Effector memory CD8-positive, alpha-beta T cell (primary cell): ENCODE measurements around the gene MSI2.

Source experiments
- ATAC-seq: fragments of 150-1000 bp; cut with Tn5 transposase; replicated peaks from 2 replicates; pipeline ENCODE4 v1.10.0; 2021; ENCODE audit warnings: mild to moderate bottlenecking, moderate library complexity
- DNase-seq, 3 experiments: peaks; one replicate each; pipeline ENCODE4 v3.0.0; 2021
- H3K27ac Mint-ChIP-seq, 2 donors: one replicate each; pipeline ENCODE4 v1.8.0; 2022; ENCODE audit warnings: mild to moderate bottlenecking in 2 of 2, mixed read lengths in 2 of 2, moderate library complexity in 2 of 2
- H3K27me3 Mint-ChIP-seq, 2 donors: one replicate each; pipeline ENCODE4 v1.8.0; 2022; ENCODE audit warnings: mixed read lengths in 2 of 2
- H3K36me3 Mint-ChIP-seq: one replicate; pipeline ENCODE4 v1.8.0; 2022; ENCODE audit warnings: mild to moderate bottlenecking, moderate library complexity, mixed read lengths; ENCODE audit not compliant: insufficient read depth
- H3K4me1 Mint-ChIP-seq, 2 donors: one replicate each; pipeline ENCODE4 v1.8.0; 2022; ENCODE audit warnings: low read depth in 2 of 2, mixed read lengths in 2 of 2
- H3K4me3 Mint-ChIP-seq, 2 donors: one replicate each; pipeline ENCODE4 v1.8.0; 2022; ENCODE audit warnings: mild to moderate bottlenecking in 2 of 2, mixed read lengths in 2 of 2, moderate library complexity in 2 of 2
- H3K9me3 Mint-ChIP-seq, 2 donors: one replicate each; pipeline ENCODE4 v1.8.0; 2022; ENCODE audit warnings: mixed read lengths in 2 of 2

MSI2 gene

DNA sequence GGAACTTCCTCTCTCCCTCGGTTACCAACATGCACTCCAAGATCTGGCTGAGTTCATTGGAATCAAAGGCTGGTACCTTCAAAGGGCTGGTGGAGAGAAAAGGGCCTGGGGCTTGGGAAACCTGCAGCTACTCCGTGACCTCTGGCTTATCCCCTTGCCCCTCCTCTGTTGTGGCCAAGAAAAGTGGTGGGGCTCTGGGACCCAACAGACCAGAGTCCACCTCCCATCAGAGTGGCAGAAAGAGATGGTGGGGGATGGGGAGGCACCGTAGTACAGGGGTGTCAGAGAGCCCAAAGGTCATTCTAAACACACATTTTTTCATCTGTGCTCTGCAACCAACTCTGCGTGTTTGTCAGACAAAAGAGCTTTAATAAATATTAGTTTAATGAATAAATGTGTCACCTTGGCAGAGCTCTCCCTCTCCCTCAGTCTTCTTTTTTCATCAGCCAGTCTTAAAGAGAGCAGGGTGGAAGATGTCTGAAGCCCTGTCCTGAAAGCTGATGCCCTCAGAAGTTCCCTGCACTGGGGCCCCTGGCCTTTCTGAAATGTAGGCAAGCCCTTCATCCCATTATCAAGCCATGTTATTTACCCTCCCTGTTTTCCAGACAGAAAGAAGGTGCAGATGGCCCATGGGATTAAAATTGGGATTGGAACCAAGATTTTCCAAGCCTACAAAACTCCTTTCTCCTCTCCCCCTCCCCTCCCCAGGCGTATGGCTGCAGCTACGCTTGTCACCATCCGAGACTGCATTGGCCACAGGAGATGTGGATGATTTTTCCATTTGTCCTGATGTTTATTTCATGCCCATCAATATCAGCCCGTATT lies 261.5 kb downstream of the MSI2 start:
- Mint-ChIP-seq H3K9me3 (no peaks in the 10 kb centered on the region), H3K27ac (no peak overlapping the region), H3K4me1 (peaks cover 3 to 13% of the 10 kb centered on the region in 2 donors), H3K4me3 (no peak overlapping the region), H3K36me3 (peaks cover under 1% of the 10 kb centered on the region), H3K27me3 (no peaks in the 10 kb centered on the region)
- DNase-seq: no peak
- ATAC-seq: no peak

DNA sequence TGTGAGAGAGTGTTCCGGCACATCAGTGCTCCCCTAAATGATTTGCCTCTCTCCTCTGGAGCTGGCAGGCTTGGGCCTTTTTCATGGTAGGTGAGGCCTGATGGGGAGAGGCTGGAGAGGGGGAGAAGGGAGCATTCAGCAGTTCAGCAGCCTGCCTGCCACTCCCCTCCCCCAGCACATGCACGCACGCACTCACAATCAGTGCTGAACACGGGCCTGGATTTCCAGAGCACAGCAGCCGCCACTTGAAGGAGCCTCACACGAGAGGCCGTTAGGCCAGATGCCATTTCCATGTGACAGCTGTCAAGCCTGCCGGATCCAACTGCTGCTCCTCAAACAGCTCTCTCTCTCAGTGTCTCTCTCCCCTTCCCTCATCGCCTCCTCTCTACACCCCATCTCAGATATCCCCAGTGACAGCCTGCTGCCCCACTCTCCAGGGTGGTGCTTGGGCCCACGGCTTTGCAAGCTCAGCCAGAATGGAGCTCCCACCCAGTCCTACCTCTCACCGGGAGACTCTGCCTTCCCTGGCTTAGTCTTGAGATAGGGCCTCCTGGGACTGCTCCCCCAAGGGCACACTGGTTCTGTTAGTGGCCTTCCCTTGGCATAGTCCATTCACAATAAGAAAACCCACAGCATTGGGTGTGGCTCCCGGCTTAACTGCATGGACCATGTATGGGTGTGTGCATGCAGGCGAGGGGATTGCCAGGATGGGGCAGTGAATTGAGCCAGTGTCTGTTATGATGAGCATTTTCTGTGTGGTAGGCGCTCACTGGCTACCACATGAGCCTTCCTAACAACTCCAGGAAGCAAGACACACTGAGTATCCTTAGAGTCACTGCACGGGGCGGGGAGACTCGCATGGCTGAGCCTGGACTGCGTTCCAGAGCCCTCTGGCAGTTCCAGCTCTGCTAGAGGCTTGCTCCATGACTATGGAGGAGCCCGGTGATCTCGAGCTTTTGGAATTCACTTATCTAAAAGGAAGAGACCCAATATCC lies 262.6 kb downstream of the MSI2 start:
- Mint-ChIP-seq H3K36me3 (peaks cover 4% of the 10 kb centered on the region), H3K9me3 (no peaks in the 10 kb centered on the region), H3K4me1 (peaks cover 7 to 22% of the 10 kb centered on the region in 2 donors), H3K27ac (peak overlapping the region; percentile 12 to 62), H3K4me3 (no peak overlapping the region), H3K27me3 (no peaks in the 10 kb centered on the region)
- DNase-seq (no peak), ATAC-seq (no peak)

DNA sequence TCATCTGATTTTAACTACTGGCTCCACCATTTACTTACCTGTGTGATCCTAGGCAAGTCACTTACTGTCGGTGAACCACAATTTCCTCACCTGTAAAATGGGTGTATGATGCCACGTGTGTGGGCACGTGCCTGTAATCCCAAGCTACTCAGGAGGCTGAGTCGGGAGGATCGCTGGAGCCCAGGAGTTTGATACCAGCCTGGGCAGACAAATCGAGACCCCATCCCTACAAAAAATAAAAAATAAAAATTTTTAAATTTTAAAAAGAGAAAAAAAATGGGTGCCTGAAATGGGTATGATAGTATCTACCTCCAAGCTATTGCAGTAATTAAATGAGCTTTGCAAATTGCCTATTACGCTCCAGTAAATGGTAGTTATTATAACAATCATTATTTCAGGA lies 263.5 kb downstream of the MSI2 start:
- no peaks in the 10 kb centered on the region for H3K9me3 Mint-ChIP-seq
- no peaks in the 10 kb centered on the region for H3K27me3 Mint-ChIP-seq
- H3K4me1 Mint-ChIP-seq: peaks cover 10 to 26% of the 10 kb centered on the region in 2 donors
- peak overlapping the region in 1 of 2 donors; percentile 62 for H3K27ac Mint-ChIP-seq
- peaks cover 4% of the 10 kb centered on the region for H3K36me3 Mint-ChIP-seq
- DNase-seq: no peak
- no peak for ATAC-seq
- no peak overlapping the region for H3K4me3 Mint-ChIP-seq

DNA sequence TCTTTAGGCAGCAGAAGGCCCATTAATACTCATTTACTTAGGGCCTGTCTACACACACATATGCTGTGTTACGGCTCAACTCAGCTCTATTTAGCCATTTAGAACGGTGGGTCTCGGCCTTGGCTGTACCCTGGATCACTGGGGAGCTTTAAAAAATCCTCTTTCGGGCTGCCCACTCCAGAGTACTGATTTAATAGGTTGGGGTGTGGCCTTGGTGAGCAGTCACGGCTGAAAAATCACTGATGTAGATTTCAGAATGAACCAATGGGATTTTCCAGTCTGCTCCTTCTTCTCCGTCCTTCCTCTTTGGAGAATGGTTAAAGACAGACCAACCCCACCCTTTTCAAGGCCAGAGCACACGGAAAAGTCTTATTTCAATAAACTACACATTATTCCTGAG lies 265.3 kb downstream of the MSI2 start:
- Mint-ChIP-seq H3K9me3 (no peaks in the 10 kb centered on the region), H3K4me3 (no peak overlapping the region), H3K27me3 (no peaks in the 10 kb centered on the region), H3K27ac (no peak overlapping the region), H3K36me3 (peaks cover 4% of the 10 kb centered on the region), H3K4me1 (peaks cover 13 to 29% of the 10 kb centered on the region in 2 donors)
- ATAC-seq: no peak
- DNase-seq: no peak

DNA sequence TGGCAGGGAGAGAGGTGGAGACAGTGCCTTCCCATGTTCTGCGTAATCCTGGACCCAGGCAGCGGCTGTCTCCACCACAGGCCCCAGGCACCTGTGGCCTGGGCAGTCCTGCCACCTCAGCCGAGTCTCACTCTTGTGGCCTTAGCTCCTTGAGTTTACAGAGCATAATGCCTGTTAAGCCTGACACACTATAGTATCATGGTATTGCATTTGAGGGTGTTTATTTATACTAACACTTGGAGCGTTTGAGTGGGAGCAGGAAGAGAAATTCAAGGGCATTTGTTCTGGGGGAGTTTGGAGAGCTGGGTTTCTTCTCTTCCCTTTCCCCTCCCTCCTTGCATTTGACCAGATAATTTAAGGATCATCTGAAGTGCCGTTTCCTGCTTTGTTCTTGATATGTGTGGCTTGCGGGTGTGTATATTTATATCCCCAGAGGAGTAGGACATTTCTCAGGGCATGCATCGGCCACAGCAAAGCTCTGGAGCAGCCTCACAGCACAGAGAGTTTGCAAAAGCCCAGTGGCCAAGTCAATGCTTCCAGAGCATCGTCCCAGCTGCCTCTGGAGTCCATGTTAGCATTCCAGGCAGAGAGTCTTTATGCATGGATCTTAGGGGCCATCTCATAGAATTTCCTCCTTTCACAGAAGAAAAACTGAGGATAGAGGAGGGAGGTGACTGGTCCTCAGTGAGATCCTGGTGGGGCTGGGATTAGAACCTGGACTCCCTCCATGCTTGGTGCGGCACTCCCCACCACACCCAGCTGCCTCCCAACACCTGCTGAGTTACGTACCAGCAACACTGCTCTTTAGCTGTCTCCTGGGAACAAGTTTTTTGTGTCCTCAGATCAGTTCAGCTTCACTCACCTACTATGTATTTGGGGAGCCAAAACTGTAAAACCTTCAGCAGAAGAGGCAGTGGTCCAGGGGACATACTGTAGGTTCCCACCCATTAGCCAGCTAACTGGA lies 266.0 kb downstream of the MSI2 start:
- ATAC-seq: no peak
- no peak for DNase-seq
- Mint-ChIP-seq H3K4me3 (no peak overlapping the region), H3K27ac (peak overlapping the region in 1 of 2 donors; percentile 68), H3K36me3 (peaks cover 4% of the 10 kb centered on the region), H3K9me3 (no peaks in the 10 kb centered on the region), H3K4me1 (peaks cover 13 to 29% of the 10 kb centered on the region in 2 donors), H3K27me3 (no peaks in the 10 kb centered on the region)

DNA sequence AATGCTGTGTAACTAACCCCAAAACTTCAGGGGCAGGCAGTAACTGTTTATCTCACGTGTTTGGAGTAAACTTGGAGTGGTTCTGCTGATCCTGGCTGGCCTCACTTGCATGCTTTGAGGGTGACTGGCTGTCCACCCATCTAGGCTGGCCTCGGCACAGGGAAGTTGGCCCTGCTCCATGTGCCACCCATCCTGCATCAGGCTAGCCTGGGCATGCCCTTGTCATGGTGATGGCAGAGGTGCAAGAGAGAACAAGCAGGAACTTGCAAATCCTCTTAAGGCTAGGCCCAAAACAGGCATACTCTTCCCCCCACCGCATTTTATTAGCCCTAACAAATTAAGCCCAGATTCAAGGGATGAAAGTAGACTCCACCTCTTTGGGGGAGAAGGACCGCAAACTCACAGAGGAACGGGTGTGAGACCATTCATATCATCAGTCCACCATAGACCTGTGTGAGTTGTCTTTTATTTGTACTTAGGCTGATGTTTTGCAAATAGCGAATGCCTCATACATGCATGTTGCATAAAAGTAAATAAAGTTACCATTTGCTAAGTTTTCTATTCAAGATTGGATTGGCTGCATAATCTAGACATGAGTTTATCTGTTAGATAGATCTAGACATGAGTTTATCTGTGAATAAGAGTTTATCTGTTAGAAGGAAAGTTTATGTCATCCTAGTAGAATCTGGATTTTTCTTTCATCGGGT lies 267.8 kb downstream of the MSI2 start:
- H3K27ac Mint-ChIP-seq: peak overlapping the region in 1 of 2 donors; percentile 58
- no peak overlapping the region for H3K4me3 Mint-ChIP-seq
- peaks cover 10 to 26% of the 10 kb centered on the region in 2 donors for H3K4me1 Mint-ChIP-seq
- ATAC-seq: no peak
- H3K36me3 Mint-ChIP-seq: peaks cover 4% of the 10 kb centered on the region
- no peaks in the 10 kb centered on the region for H3K9me3 Mint-ChIP-seq
- no peak for DNase-seq
- no peaks in the 10 kb centered on the region for H3K27me3 Mint-ChIP-seq

DNA sequence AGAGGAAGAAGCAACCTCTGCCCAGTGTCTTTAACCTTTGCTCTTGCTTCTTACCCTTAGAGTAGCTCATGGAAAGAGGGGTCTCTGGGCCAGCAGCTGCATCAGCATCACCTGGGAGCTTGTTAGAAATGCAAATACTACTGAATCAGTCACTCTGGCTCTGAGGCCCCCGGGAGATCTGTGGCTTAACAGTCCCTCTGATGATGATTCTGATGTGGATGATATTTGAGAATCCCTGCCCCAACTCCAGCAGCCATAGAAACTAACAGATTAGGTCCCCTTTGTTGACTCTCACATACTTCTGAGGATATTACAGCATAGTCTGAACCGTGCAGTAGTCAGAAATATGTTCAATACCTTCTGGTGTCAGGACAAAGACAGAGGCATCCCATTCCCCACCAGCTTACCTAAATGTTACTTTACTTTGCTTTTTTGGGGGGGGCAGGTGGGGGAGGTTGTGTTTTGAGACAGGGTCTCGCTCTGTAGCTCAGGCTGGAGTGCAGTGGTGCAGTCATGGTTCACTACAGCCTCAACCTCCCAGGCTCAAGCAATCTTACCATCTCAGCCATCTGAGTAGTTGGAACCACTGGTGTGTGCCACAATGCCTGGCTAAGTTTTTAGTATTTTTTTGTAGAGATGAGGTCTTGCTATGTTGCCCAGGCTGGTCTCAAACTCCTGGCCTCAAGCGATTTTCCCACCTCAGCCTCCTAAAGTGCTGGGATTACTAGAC lies 268.7 kb downstream of the MSI2 start:
- Mint-ChIP-seq H3K36me3 (peaks cover 4% of the 10 kb centered on the region), H3K27ac (peak overlapping the region in 1 of 2 donors; percentile 44)
- no peak for ATAC-seq

DNA sequence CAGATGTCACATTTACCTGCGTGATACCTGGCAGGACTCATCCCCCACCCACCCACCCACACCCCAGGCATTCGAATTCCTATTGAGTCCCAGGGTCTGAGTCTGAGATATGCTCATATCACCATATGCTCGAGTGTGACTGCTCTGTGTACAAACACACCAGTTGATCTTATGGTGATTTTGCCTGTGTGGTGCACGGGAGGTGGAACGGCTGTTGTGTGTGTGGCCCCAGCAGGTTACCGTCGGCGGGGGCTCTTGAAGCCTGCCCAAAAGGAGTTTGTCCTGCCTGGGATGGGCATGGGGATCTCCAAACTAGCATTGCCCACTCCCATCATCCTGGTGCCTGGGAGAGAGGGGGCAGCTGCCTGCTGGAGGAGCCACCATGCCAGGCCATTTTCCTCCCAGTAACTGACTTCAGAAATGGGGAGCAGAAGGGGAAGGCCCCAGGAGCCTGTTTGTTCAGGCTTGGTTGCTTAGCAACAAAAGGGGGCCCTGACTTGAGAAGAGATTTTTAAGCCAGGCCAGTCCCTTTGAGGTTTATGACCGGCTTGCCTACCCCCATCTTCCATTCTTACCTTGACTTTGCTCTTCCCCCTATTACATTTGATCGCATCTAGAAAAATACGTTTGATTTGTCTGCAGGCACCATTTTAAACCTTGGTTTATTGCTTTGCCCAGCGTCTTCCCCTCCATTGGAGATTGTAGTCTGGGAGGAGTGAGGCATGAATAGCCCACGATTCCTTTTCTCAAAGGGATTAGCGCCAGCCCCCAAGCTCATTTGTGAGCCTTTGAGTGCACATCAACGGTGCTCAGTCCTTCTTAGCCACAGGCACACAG lies 271.1 kb downstream of the MSI2 start:
- Mint-ChIP-seq H3K36me3 (peaks cover 4% of the 10 kb centered on the region), H3K4me3 (no peak overlapping the region), H3K4me1 (peaks cover 20 to 34% of the 10 kb centered on the region in 2 donors), H3K9me3 (no peaks in the 10 kb centered on the region), H3K27ac (no peak overlapping the region), H3K27me3 (no peaks in the 10 kb centered on the region)
- ATAC-seq (no peak), DNase-seq (no peak)

More for the DNA sequence above, 268.7 kb downstream of the MSI2 start:
- no peak for DNase-seq
- Mint-ChIP-seq H3K9me3 (no peaks in the 10 kb centered on the region), H3K27me3 (no peaks in the 10 kb centered on the region), H3K4me3 (no peak overlapping the region), H3K4me1 (peaks cover 15 to 33% of the 10 kb centered on the region in 2 donors)

DNA sequence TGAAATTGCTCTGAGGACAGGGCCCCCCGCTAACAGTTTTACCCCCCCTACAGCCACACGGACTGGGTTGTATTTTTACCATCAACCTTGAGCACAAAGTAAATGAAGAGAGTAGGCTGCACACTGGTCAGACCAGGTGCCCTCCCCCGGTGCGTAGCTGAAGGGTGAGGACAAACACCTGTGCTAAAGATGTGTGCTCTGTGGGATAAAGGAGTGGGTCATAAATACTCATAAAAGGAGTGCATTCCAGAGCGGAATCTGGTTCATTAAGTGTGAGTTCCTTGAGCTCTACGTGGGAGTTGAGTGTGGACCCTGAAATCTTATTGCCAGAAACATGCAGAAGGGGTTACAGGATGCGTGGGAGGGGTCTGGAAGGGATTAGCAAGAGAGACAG lies 271.7 kb downstream of the MSI2 start:
- no peak for ATAC-seq
- H3K27ac Mint-ChIP-seq: no peak overlapping the region
- H3K4me1 Mint-ChIP-seq: peaks cover 20 to 31% of the 10 kb centered on the region in 2 donors
- no peaks in the 10 kb centered on the region for H3K27me3 Mint-ChIP-seq
- DNase-seq: no peak
- no peaks in the 10 kb centered on the region for H3K9me3 Mint-ChIP-seq
- H3K36me3 Mint-ChIP-seq: peaks cover 1% of the 10 kb centered on the region
- H3K4me3 Mint-ChIP-seq: no peak overlapping the region

DNA sequence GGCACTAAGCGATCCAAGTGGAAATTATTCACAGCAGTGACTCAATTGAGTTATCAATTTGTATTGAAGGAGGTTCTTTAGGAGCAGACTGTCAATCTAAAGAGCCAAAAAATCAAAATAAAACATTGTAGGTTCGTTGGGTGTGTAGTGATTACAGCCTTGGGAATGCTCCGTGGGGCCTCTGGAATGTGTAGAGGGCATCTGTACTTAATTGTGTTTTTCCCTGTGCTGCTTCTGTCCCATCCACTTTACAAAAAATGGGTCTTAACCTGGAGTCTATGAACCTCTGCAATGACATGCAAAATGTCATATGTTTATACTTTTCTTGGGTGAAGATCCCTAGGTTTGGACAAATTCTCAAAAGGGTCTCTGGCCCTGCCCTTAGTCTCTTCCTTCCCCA lies 273.7 kb downstream of the MSI2 start:
- Mint-ChIP-seq H3K27ac (peak overlapping the region; percentile 48 to 80), H3K4me3 (no peak overlapping the region), H3K36me3 (no peaks in the 10 kb centered on the region), H3K4me1 (peaks cover 12 to 18% of the 10 kb centered on the region in 2 donors), H3K9me3 (no peaks in the 10 kb centered on the region), H3K27me3 (no peaks in the 10 kb centered on the region)
- ATAC-seq (no peak), DNase-seq (no peak)

DNA sequence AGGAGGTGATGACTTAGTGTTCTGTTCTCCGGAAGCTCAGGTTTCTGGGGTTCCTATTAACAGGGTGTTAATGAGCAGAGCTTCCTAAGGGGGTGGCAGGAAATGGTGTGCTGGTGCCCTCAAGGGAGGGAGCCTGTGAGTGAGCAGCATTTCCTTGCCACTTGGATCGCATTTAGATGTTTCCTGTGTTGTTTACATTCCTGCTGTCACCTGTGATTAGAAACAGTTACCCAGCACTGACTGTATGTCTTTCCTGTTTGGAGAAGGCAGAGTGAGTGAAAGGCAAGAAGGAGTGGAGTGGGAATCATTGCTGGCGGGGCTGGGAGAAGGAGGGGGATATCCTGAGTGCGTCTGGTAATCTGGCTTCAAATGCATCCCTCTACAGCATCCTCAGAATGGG lies 274.2 kb downstream of the MSI2 start:
- Mint-ChIP-seq H3K4me1 (peaks cover 11 to 17% of the 10 kb centered on the region in 2 donors), H3K4me3 (peak overlapping the region in 1 of 2 donors; percentile 2), H3K36me3 (no peaks in the 10 kb centered on the region), H3K9me3 (no peaks in the 10 kb centered on the region), H3K27me3 (no peaks in the 10 kb centered on the region), H3K27ac (peak overlapping the region; percentile 48 to 80)
- DNase-seq (peak in 1 of 3 experiments; percentile 3), ATAC-seq (peak; percentile 58)
